T-helper 9 cell (primary cell): Measurements from ENCODE around the gene ARMH4.

Source experiments
- DNase-seq: peaks from one replicate; pipeline ENCODE4 v3.0.0-alpha.2; 2020

The ARMH4 gene

DNA sequence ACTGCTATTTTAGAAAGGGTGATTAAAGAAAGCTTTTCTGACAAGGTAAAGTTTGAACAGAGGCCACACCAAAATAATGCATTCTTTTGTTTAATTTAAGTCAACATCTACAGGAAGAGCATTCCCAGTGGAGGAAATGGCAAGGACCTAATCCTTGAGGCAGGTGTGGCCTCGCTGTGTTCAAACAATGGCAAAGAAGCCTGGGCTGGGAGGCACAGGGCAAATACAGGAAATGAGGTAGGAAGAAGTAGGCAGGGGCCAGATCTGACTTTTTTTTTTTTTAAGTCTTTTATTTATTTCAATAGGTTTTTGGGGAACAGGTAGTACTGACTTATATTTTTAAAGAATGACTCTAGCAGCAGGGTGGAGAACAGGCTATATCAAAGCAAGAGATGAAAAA is 53.5 kb downstream of the ARMH4 start:
- no peak for DNase-seq

DNA sequence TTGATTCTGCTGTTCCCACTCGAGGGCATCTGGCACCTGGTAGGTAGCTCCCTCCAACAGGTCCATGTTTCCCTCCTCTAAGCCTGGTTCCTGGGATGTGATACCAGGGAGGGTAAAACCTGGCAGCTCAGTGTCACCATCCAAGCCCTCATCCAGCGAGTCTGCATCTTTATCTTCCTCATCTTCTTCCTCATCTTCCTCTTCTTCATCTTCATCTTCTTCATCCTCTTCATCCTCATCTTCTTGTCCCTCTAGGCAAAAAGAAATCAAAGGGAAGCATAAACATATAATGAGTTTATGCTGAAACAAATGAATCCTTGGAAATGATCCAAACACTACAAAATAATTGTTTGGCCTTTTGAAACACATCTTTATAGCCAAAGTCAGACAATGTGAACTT is 55.3 kb downstream of the ARMH4 start:
- DNase-seq: no peak

DNA sequence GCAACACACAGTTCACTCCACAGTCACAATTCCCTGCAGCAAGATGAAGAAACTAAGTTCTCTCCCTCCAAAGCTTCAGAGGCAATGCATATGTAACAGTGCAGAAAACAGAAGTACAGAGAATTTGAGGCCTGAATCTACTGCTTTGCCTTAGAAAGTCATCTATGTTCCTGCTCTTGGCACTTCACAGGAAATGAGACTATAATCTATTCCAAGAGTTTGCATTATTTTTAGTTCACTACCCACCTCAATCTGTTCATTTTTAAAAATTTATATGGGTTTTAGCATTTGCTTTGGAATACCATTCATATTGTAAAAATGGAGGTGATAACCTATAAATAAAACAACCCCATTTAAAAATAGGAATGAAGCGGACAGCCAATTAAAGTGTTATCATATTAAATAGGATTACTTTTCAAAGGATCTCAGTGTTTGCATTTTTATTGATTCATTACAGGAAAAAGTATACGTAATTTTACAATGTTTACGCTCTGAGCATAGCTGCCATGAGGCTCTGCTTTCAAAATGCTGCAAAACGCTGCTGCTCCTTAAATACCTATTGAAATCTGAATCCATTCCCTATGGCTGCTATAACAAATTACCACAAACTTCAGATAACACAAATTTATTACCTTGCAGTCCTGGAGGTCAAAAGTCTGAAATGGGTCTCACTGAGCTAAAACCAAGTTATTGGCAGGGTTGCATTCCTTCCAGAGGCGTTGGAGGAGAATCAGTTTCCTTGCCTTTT is 60.0 kb downstream of the ARMH4 start:
- DNase-seq: no peak

DNA sequence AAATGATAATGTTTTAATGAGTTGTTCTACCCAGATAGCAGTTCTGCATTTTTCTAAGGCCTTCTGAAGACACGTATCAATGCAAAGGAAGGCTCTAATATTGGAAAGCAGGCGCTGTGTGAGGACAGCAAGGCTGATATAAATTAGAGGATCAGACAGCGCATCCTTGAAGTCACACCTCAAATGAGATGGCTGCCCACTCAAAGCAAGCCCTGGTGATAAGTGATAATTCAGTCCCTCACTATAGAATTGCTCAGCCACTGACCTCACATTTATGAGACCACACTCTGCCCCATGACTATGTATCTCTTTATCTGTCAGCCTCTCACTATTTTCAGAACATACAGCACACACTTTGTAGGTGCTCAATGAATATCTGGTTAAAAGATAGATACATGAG is 62.4 kb downstream of the ARMH4 start:
- no peak for DNase-seq

DNA sequence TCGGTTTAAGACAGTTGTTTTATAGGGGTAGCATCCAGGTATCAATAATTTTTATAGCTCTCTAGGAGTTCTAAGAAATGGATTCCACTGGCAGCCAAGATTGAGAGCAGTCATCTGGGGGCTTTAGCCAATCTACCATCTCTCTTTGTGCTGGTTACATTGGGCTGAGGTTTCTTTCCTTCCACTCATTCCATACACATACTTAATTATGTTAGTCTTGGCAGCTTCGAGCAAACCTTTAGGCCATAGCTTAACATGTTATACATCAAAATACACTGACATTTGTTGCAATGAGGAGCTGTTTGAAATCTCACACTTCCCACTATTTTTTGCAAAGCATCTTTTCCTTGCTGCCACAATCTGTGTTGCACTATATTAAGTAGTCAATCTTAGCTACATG is 63.1 kb downstream of the ARMH4 start:
- no peak for DNase-seq

DNA sequence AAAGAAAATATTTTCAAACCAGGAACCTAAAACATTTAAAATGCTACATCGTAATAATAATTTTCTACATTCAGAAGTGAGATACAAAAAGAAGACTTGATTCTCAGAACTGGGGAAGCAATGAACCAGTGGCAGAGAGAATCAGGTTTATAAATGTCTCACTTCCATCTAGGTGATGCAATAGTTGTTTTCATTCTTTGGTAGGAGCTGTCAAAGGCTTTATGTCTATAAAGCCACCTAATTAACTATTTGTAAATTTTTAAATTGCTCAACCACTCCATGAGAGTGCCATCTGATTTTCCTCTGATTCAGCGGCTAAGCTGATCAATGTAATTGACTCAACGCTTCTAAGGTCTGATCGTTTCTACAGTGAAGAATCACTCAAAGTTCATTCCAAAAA is 66.1 kb downstream of the ARMH4 start:
- no peak for DNase-seq

DNA sequence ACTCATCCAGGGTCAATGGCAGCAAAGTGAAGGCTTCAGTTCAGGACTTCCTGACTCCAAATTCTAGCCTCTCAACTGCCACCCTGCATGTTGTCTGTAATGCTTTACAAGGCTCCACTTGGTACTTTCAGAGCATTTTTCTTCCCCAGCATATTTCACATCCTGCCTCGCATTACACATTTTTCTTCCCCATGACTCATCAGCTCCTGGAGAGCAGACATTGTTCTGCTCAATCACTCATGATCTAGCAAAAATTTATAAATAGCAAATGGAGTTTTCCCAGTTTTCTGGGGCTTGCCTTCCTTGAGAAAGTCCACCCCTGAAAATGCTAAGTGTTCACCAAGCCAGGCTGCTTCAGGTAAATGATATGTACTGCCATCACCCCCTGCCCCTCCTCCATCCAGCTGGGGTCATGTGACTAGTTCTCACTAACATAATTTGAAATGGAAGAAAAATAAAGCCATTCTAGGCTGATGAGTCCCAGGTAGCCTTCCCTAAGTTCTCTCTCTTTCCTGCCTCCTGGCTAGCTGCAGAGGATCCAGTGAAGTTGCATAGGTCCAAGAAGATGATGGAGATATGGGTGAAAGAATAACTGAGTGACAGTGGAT is 69.4 kb downstream of the ARMH4 start:
- DNase-seq: no peak

DNA sequence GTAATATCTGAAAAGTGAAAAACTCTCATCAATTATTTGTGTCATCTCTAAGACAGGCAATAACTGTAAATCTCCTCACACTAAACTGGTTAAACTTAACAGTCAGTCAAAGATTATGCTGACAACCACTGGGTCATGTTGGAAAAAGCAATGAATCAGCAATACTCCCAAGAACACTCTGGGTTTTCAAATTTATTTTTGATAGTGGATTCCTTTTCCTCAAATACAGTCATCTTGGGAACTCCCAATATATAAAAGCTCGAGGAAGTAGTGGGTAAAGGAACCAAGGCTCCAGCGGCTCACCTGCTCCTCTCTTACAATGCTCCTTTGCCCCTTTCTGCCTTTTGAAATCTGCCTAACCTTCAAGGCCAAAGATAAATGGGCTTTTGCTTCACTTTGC is 70.0 kb downstream of the ARMH4 start:
- no peak for DNase-seq

DNA sequence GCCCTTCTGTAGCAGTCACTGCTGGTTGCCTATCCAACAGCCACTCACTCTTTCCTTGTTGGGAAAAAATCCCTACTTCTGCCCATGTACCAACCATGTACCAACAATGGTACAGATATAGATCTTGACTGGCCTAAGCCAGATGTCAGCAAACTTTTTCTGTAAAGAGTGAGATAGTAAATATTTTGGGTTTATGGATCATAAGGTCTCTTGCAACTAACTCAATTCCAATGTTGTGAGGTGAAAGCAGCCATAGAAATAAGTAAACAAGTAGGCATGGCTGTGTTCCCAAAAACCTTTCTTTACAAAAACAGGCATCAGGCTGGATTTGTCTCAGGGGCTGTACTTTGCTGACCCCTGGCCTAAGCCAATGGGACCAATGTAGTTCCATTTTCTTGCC is 73.5 kb downstream of the ARMH4 start:
- no peak for DNase-seq

DNA sequence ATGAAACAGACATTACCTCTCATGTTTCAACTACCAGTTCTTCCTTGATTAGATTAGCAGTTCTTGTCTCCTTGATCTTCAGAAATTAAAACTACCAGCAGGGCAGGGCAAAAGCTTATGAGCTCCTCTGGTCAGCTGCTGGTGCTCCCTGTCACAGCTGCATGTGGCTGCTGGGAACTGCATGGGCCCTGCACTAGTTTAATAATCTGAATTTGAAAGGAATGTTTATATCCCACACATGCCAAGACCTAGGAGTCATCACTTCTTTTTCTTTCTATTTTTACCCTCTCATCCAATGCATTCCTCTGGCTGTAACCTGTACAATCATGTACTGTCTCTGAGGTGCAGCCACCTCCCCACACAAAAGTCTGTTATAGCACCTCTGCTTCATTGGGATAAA is 73.9 kb downstream of the ARMH4 start:
- DNase-seq: no peak

DNA sequence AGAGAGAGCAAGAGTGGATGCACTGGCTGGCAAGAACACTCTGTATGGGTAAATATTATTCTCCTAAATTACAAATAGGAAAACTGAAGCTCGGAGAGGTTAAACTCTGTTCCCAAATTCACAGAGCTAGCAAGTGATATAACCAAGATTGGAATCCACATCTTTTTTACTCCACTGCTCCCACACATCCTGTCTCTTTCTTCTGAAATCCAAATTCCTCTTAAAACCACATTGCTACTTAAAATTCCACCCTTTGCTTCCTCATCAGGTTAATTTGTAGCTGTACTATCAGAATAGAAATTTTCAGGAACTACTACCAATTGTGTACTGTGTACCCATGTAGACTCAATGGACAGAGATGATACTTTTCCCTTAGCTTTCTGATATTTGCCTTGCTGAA is 74.4 kb downstream of the ARMH4 start:
- DNase-seq: no peak

DNA sequence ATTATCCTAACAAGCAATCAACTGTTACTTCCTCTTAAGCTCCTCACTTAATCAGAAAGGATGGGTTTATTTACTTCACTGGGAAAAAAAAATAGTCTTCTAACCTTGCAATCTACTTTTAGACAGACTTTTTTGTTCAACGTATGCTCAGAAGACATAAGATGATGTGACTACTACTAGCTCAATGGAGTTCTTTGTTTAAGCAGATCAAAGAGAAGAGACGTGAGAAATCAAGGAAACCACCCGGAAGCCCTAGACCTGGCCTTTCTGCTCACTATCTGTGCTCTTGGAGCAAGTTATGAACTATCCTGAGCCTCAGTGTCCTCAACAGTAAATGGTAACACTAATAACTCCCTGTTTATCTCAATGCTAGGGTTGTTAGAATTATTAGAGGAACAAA is 78.5 kb downstream of the ARMH4 start:
- DNase-seq: no peak

DNA sequence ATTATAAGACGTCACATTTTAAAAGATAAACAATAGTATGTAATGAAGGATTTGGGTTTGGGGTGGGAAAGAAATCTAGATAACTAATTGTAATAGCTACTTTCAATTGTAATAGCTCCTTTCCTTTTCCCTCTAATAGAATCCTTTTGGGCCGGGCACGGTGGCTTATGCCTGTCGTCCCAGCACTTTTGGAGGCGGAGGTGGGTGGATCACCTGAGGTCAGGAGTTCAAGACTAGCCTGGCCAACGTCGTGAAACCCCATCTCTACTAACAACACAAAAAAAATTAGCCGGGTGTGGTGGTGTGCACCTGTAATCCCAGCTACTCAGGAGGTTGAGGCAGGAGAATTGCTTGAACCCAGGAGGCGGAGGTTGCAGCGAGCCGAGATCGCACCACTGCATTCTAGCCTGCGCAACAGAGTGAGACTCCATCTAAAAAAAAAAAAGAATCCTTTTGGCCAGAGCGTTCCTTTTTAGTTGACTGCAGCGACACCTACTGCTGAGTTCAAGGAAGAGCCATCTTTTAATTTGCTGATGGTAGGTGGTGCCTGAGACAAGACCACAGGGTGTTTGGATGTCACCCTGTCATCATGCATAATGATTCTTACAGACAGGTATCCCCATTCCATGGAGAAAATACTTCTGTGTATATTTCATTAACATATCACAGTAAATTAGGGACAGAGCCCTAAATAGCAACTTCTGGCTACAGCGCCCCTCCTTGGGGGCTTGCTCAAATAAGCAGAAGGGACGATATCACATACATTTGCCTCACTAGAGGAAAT is 79.5 kb downstream of the ARMH4 start:
- DNase-seq: no peak

DNA sequence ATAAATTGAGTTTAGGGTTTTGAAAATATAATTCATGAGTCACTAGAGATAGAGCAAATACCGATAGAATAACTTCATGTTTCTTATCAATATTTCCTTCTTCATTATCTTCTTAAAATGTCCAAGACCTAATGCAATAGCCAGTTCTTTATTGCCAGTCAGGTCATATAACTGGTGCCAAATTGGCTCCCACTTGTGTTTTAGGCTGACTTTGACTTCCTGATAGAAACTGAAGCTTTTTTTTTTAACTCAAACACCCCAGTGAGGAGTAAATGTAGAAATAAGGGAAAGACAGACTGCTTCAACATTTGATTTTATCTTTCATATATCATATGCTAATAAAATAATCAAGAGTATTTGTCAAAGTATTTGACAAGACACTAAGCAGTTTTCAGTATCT is 80.7 kb downstream of the ARMH4 start:
- DNase-seq: no peak

DNA sequence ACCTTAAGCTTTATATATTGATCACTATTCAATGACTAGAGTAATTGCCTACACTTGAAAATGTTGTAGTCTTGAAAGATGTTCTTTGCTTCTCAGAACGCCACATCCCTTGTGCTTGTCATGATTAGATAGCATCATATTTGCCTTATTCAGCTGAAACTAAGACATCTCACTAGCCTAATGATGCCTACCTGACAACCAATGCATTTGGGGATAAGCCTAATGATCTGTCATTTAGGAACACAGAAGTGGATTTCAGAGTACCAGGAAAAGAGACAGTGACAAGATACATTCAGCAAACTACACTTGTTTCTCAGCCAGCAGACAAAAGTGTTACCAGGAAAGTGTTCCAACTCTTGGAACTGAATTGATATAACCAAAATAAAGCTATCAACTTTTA is 83.7 kb downstream of the ARMH4 start:
- DNase-seq: no peak

DNA sequence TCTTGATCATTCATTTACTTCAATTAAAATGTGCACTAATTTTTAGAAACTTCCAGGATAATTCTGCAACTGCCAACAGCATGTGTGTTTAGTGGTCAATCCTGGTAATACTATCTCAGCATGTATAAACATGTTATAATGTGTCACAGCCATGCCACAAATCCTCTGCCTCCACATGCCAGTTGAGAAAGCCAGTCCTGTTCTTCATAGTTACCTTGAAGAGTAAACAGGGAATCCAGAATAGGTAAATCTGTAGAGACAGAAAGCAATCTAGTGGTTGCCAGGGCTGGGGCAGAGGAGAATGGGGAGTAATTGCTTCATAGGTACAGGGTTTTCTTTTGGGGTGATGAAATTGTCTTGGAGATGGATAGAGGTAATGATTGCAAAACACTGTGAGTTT is 85.9 kb downstream of the ARMH4 start:
- DNase-seq: no peak

DNA sequence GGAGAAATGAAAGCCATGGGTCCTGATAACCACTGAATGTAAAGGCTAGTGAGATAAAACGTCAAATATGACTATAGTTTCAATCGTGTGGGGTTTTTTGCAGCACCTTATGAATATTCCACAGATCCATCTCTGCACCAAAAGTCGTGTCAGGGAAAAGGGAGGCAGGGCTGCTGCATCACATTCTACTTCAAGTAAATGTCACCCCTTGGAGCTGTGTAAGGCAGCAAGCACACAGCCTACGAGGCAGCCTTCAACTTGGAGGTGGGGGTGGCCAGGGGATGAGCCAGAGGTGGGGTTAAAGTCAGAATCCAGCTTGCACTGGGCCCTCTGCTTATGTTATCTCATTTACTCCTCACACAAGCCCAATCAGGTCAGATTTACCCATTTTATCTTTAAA is 90.4 kb downstream of the ARMH4 start:
- no peak for DNase-seq

DNA sequence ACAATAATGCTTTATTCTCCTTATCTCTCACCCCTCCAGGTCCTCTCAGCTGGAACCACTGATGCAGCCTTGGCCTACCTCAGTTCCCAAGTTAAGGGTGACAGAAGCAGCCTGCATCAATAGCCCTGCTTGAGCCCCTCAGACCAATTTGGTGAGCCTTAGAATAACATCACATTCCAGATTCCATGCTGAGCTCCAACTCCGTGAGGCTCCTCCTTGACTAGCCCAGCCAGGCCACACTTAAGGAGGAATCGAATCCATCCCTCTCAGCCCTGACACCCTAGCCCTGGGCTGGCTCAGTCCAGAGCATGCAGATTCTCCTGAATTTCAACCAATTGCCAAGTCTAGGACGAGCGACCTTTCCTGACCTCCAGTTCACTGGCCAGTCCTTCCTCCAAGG is 91.1 kb downstream of the ARMH4 start:
- DNase-seq: no peak

DNA sequence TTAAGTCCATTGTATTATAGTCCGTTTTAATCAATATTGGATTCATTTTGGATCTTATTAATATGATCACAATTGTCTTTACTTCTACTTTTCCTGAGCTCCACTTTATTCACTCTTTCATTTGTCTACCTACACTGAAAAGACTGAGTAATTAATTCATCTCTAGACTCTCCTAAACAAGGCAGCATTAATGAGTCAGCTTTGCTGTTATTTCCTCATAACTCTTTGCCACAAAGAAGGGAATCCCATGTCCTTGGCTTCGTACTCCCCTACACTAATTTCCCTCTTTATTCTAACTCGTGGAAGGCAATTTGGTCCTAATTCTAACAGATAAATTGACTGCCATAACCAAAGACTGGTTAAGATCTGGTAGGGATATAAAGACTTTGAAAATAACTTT is 91.9 kb downstream of the ARMH4 start:
- DNase-seq: no peak

DNA sequence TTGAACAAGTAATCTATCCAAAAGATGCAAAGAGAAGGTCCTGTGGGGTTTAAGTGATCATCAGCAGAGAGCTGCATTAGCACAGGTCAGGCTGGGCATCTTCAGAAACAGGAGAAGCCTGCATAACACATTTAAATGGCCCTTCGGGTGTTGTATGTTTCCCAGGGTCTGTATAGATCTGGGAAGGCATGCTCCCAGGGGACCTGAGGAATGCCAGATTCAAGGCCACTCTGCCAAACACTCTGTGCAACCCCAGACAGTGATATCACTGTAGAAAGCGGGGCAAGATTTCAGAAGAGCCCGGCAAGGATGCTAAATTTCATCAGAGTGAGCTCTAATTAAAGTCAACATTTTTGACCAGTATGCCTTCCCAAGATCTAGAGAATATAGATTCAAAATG is 92.9 kb downstream of the ARMH4 start:
- DNase-seq: no peak

DNA sequence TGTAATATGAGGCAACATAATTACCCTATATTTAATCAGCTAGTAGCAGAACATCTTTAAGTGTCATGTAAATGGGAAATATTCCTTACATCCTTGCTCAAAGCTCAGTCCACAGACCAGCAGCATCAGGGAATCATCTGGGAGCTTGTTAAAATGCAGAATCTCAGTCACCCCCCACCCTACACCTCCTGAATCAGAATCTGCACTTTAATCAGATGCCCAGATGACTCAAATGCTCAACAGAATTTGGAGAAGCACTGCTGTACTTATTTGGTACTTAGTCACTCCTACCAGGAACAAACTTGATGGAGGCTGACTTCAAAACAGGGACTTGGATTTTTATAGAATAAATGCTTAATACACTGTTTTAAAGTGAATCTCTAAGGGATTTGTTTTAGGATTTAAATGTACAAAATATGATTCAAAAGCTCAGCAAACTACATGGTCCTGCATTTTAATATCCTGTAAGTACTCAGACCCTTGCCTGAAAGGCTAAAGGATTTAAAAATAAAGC is 96.5 kb downstream of the ARMH4 start:
- DNase-seq: no peak

DNA sequence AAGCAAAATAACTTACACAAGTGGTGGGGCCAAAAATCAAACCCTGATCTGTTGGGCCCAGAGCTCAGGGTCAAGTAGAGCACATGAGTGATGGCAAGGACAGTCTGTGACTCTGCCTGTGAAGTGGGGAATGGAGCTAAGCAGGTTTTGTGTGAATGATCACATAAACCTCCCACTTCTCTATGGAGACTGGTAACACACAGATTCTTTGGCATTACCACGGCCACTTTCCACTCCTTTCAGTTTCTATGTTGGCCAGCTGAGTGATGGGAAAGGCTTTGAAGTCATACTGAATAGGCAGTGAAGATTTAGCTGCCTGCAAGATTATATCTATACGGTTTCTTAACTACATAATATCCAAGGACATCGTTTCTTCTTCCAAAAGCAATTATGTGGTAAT is 97.9 kb downstream of the ARMH4 start:
- DNase-seq: no peak

DNA sequence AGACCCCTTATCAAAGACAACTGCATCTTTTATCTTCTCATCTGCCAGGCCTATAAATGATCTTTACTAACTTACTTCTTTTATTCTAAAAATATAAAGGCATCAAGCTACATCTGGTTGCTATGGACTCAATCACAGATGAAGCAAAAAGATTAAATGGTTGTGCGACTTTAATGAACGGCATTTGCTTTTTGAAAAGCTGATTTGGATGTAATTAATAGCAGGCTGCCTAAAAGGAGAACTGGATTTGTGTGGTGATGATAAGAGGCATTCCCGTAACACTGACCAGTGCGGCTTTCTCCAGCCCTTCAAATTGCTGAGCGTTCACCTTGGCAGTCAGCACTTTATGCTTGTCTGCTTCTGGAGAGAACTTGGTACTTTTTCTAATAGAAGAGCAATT is 103.8 kb downstream of the ARMH4 start:
- no peak for DNase-seq

DNA sequence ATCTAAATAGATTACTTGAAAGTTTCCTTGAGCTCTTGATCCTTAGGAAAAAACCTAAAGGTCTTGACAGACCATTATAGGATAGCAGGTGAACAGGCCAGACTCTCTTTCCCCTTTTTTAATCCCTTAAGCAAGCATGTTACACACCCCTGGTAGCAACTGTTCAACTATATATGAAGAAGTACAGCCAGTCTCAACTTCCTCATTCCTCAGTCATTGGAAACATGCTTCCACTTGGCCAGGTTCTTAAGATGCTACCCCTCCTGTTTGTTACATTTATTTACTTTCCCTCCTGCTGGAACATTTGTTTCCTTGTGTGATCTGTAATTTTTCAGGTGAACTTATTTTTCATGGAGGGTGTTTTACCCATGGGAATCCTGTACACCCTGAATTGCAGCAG is 124.1 kb downstream of the ARMH4 start:
- DNase-seq: no peak
